GM12878 (cell line): ENCODE measurements around the gene CHCHD6. TPM values are rescaled to one million over a fixed set of nuclear protein-coding genes. Genes with fewer than 3 reads are reported as not detected.

Experiments used
- ATAC-seq: fragments of 200-7000 bp; cut with Tn5 transposase; 3 replicates; pipeline ENCODE4 v1.9.1; 2020; ENCODE audit warnings: mild to moderate bottlenecking, moderate library complexity
- BruUV-seq: library from RNA; stranded (reverse); fragments of 400-500 nt; replicated peaks from 2 replicates; lab custom pipeline; 2021; lab: Mats Ljungman, UMichigan
- CTCF ChIA-PET: fragments of 300-600 bp; sonication (Branson Sonifier 250); formaldehyde crosslinking; extraction: SDS; loops from one replicate; lab custom pipeline; 2021; ENCODE audit warnings: inconsistent platforms; lab: Yijun Ruan, JAX
- POLR2A ChIA-PET: fragments of 350-600 bp; formaldehyde crosslinking; extraction: SDS; loops from one replicate; lab custom pipeline; 2021; ENCODE audit warnings: inconsistent platforms; lab: Charles Lee
- RAD21 ChIA-PET: fragments of 300-600 bp; sonication (Branson Sonifier 250); formaldehyde crosslinking; loops from one replicate; lab custom pipeline; 2023; ENCODE audit warnings: antibody characterized with exemption; ENCODE audit not compliant: unreplicated experiment; lab: Charles Lee
- SMC1A ChIA-PET: fragments of 300-600 bp; sonication (Branson Sonifier 250); formaldehyde crosslinking; loops from one replicate; lab custom pipeline; 2023; ENCODE audit not compliant: unreplicated experiment, uncharacterized antibody; lab: Charles Lee
- DNase-seq: peaks from one replicate; pipeline ENCODE4 v3.0.0-alpha.2; 2011; ENCODE audit warnings: low read depth, low spot score
- FAIRE-seq: peaks from 3 replicates; lab custom pipeline; 2011; peaks lifted over from hg19 to GRCh38; lab: Jason Lieb, UNC
- H2AFZ ChIP-seq: 2 replicates; pipeline ENCODE4 v1.6.0; 2011; ENCODE audit warnings: low read depth, low read length, control low read depth; ENCODE audit not compliant: control insufficient read depth
- H3K27ac ChIP-seq: 2 replicates; pipeline ENCODE4 v1.5.1; 2011; ENCODE audit warnings: control low read depth; ENCODE audit not compliant: control insufficient read depth, insufficient read depth
- H3K27me3 ChIP-seq, 2 experiments: replicated peaks in 1 of 2; 2 replicates each; pipeline versions ENCODE4 v1.6.0 to v1.6.1; 2011; ENCODE audit warnings: low read length in 1 of 2; ENCODE audit not compliant: control insufficient read depth in 2 of 2, insufficient read depth in 2 of 2
- H3K36me3 ChIP-seq, 2 experiments: 2 replicates each; pipeline ENCODE4 v1.5.1; 2011; ENCODE audit warnings: low read length in 1 of 2; ENCODE audit not compliant: control insufficient read depth in 2 of 2, insufficient read depth in 2 of 2
- H3K4me1 ChIP-seq: 2 replicates; pipeline ENCODE4 v1.6.1; 2011; ENCODE audit warnings: mild to moderate bottlenecking, low read length, moderate library complexity, mixed read lengths; ENCODE audit not compliant: control insufficient read depth, insufficient read depth
- H3K4me2 ChIP-seq: 2 replicates; pipeline ENCODE4 v1.6.0; 2011; ENCODE audit warnings: control low read depth; ENCODE audit not compliant: control insufficient read depth, insufficient read depth
- H3K4me3 ChIP-seq: fragments of 200-600 bp; sonication (generic); 2 replicates; pipeline ENCODE4 v1.5.1; 2016
- H3K79me2 ChIP-seq: 2 replicates; pipeline ENCODE4 v1.6.0; 2011; ENCODE audit warnings: low read length; ENCODE audit not compliant: control insufficient read depth, insufficient read depth
- H3K9ac ChIP-seq: 2 replicates; pipeline ENCODE4 v1.8.0; 2011; ENCODE audit warnings: low read length, control low read depth, mixed read lengths; ENCODE audit not compliant: control insufficient read depth, insufficient read depth
- H3K9me3 ChIP-seq: replicated peaks from 3 replicates; pipeline ENCODE4 v1.5.1; 2011; ENCODE audit warnings: mild to moderate bottlenecking, low read length; ENCODE audit not compliant: control insufficient read depth, insufficient read depth
- H4K20me1 ChIP-seq: 2 replicates; pipeline ENCODE4 v1.6.0; 2011; ENCODE audit not compliant: control insufficient read depth, insufficient read depth
- CEBPZ ChIP-seq: fragments of 150-350 bp; IDR thresholded peaks from 2 replicates; pipeline ENCODE4 v1.6.1; 2016; ENCODE audit warnings: low read depth, low read length
- CREM ChIP-seq: IDR thresholded peaks from 2 replicates; pipeline ENCODE4 v1.6.1; 2014; ENCODE audit warnings: antibody characterized with exemption, low read depth
- HCFC1 ChIP-seq: fragments of 150-350 bp; IDR thresholded peaks from 2 replicates; pipeline ENCODE4 v1.6.1; 2014; ENCODE audit warnings: low read length
- RUNX3 ChIP-seq: IDR thresholded peaks from 2 replicates; pipeline ENCODE4 v1.6.1; 2012; ENCODE audit warnings: low read length, inconsistent platforms
- SMAD1 ChIP-seq: fragments of 450-650 bp; IDR thresholded peaks from 2 replicates; pipeline ENCODE4 v1.6.1; 2018; ENCODE audit warnings: mild to moderate bottlenecking, low read depth; ENCODE audit not compliant: partially characterized antibody
- WGBS: methylation state at CpG from one replicate; pipeline ENCODE4 v1.1.6; 2016; ENCODE audit warnings: low lambda C conversion rate; ENCODE audit not compliant: insufficient replicate concordance, insufficient coverage; ENCODE audit errors: missing lambda C conversion rate; 5-methylcytosine and 5-hydroxymethylcytosine counted together
- in situ Hi-C: fragments of 300-500 bp; cut with MboI; formaldehyde crosslinking; loops from 9 replicates; pipeline ENCODE4 v1.14.3; 2018; ENCODE audit warnings: mixed read lengths
- intact Hi-C: fragments of 100-400 bp; cut with micrococcal nuclease; formaldehyde crosslinking; loops from one replicate; pipeline ENCODE4 v1.14.2; 2022; ENCODE audit not compliant: unreplicated experiment
- polyA plus RNA-seq, 11 experiments: library from polyadenylated mRNA; depleted of rRNA in 4 of 11; unstranded in 6 of 11; stranded (reverse) in 5 of 11; fragments of >200 nt; fragmentation: Nextera tagmentation in 4 of 11; fragmentation: Illumina TruSeq in 1 of 11; extraction: Ambion mirVana in 4 of 11; extraction: Trizol in 1 of 11; gene quantifications; 1 replicate in 1 of 11; 2 replicates in 10 of 11; pipeline versions ENCODE4 v1.2.1 to v1.2.3, GENCODE V29; 2011 to 2016; ENCODE audit warnings: inconsistent platforms in 2 of 11, missing spikeins in 2 of 11, low read depth in 1 of 11
- total RNA-seq, 4 experiments: library from RNA; depleted of rRNA in 3 of 4; stranded (reverse); fragments of >200 nt in 3 of 4; fragmentation: Illumina TruSeq in 1 of 4; extraction: Trizol in 1 of 4; gene quantifications; 2 replicates each; pipeline versions ENCODE4 v1.2.1 to v1.2.3, GENCODE V29; 2013 to 2021
- TF ChIP-seq, protein P1 (sequence below): fragments of 450-650 bp; formaldehyde crosslinking; IDR thresholded peaks from 2 replicates; pipeline ENCODE4 v1.4.0; 2022; ENCODE audit warnings: mild to moderate bottlenecking, moderate library complexity

CHCHD6 gene
- total and polyA plus RNA-seq, 10 of the 15 experiments (the other 5 are each of a cell fraction or from before 2014, with no cell fraction given) = 2.7 to 16.7 (median 12.3) TPM

DNA sequence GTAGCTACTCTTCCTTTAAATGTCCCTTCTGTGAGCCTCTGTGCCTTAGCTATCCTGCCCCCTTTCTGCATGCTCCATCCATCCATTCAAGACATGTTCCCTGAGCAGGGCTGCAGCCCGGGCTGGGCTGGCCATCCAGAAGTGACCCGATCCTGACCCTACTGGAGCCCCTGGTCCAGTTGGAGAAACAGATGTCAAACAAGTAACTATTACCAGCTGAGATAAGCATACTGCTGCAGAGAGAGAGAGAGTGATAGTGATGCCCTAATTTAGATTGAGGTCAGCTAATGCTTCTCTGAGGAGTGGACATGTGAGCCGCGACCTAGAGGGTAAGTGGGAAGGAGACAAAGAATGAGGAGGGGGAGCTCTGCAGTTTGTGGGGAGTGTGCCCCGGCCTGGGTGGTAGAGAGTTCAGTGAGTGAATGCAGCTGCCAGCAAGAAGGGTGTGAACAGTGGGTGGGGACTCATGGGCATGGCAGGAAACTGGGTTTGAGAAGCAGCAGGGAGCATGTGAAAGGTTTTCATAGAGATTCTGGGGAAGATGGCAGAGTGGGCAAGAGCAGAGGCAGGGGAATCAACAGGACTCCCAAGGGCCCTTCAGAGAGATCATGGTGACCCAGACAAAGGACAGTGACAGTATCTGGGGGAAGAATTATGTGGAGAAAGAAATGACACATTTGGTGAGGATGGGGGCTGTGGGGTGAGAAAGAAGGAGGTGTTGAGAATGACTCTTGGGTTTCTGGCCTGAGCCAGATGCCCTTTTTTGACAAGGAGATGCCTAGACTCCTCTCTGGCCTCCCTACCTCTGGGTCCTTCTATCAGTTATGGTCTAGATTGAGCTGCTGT is 44.9 kb downstream of the CHCHD6 start:
- in situ Hi-C loops (no loop called here), intact Hi-C loops (no loop called here)
- ChIA-PET POLR2A (interaction anchor here (0.7 kb wide), 1 partner anchor 20 kb away, joined by 5 read pairs; no protein-coding TSS in a partner anchor), CTCF (interaction anchor here (0.9 to 1.8 kb wide), 3 partner anchors 12 to 707 kb away, joined by 3 to 4 read pairs (median 4); no protein-coding TSS in a partner anchor), RAD21 (interaction anchor here (0.6 to 1.5 kb wide), 2 partner anchors 617 to 707 kb away, joined by 3 to 4 read pairs; no protein-coding TSS in a partner anchor), SMC1A (interaction anchor here (1.2 kb wide), 1 partner anchor 237 kb away, joined by 3 read pairs; no protein-coding TSS in a partner anchor)
- H3K27ac ChIP-seq = no peak overlapping the region
- BruUV-seq = no TSS peak
- no peak overlapping the region for H3K9ac ChIP-seq
- no peak overlapping the region for H2AFZ ChIP-seq
- H3K27me3 ChIP-seq = no peaks in the 10 kb centered on the region
- no peak overlapping the region for H3K4me2 ChIP-seq
- TF ChIP-seq RUNX3 = no peak
- TF ChIP-seq CREM = no peak
- no peak for TF ChIP-seq SMAD1
- TF ChIP-seq CEBPZ = no peak
- TF ChIP-seq, protein P1, sequence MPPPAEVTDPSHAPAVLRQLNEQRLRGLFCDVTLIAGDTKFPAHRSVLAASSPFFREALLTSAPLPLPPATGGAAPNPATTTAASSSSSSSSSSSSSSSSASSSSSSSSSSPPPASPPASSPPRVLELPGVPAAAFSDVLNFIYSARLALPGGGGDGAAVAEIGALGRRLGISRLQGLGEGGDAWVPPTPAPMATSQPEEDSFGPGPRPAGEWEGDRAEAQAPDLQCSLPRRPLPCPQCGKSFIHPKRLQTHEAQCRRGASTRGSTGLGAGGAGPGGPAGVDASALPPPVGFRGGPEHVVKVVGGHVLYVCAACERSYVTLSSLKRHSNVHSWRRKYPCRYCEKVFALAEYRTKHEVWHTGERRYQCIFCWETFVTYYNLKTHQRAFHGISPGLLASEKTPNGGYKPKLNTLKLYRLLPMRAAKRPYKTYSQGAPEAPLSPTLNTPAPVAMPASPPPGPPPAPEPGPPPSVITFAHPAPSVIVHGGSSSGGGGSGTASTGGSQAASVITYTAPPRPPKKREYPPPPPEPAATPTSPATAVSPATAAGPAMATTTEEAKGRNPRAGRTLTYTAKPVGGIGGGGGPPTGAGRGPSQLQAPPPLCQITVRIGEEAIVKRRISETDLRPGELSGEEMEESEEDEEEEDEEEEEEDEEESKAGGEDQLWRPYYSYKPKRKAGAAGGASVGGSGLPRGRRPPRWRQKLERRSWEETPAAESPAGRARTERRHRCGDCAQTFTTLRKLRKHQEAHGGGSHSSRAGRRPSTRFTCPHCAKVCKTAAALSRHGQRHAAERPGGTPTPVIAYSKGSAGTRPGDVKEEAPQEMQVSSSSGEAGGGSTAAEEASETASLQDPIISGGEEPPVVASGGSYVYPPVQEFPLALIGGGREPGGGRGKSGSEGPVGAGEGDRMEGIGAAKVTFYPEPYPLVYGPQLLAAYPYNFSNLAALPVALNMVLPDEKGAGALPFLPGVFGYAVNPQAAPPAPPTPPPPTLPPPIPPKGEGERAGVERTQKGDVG (CRISPR knock-in tag) = no peak
- no peak for TF ChIP-seq HCFC1
- no peak for DNase-seq
- FAIRE-seq = no peak
- H4K20me1 ChIP-seq = no peaks in the 10 kb centered on the region; the same call in 1 of the 2 replicates
- 63% methylated on average over 5 of the region's 5 CpGs for WGBS
- no peaks in the 10 kb centered on the region for H3K36me3 ChIP-seq
- H3K79me2 ChIP-seq = no peaks in the 10 kb centered on the region
- no peaks in the 10 kb centered on the region for H3K4me1 ChIP-seq
- no peak overlapping the region for H3K4me3 ChIP-seq
- no peaks in the 10 kb centered on the region for H3K9me3 ChIP-seq
- ATAC-seq = no peak
